Muscle layer of duodenum (tissue), 2 donors: ENCODE results near the gene PLEKHM3.
"Not testable (repeated sequence)": the region's sequence is repeated elsewhere in the genome, so short reads cannot be mapped to it uniquely, and the experiment has no call there.

Experiments
- H3K27ac ChIP-seq: one replicate; pipeline ENCODE4 v1.7.0; 2013; ENCODE audit warnings: mild to moderate bottlenecking, low read length
- H3K27me3 ChIP-seq: one replicate; pipeline ENCODE4 v1.7.0; 2013; ENCODE audit warnings: low read depth, mild to moderate bottlenecking, control low read depth, low read length
- H3K36me3 ChIP-seq, 2 donors: one replicate each; pipeline ENCODE4 v1.7.0; 2013; ENCODE audit warnings: low read length in 2 of 2, control low read depth in 1 of 2, mild to moderate bottlenecking in 1 of 2; ENCODE audit not compliant: insufficient read depth in 2 of 2, control insufficient read depth in 1 of 2
- H3K4me1 ChIP-seq, 2 donors: one replicate each; pipeline ENCODE4 v1.7.0; 2013; ENCODE audit warnings: low read length in 2 of 2, mild to moderate bottlenecking in 2 of 2, control low read depth in 1 of 2, moderate library complexity in 1 of 2; ENCODE audit not compliant: insufficient read depth in 2 of 2, control insufficient read depth in 1 of 2
- H3K4me3 ChIP-seq, 2 donors: one replicate each; pipeline ENCODE4 v1.7.0; 2013; ENCODE audit warnings: low read length in 2 of 2, low read depth in 1 of 2, mild to moderate bottlenecking in 1 of 2
- H3K9me3 ChIP-seq, 2 donors: one replicate each; pipeline ENCODE4 v1.7.0; 2013; ENCODE audit warnings: low read length in 2 of 2, control low read depth in 1 of 2, mild to moderate bottlenecking in 1 of 2; ENCODE audit not compliant: control insufficient read depth in 1 of 2
- donor health status: healthy.

Gene PLEKHM3

DNA sequence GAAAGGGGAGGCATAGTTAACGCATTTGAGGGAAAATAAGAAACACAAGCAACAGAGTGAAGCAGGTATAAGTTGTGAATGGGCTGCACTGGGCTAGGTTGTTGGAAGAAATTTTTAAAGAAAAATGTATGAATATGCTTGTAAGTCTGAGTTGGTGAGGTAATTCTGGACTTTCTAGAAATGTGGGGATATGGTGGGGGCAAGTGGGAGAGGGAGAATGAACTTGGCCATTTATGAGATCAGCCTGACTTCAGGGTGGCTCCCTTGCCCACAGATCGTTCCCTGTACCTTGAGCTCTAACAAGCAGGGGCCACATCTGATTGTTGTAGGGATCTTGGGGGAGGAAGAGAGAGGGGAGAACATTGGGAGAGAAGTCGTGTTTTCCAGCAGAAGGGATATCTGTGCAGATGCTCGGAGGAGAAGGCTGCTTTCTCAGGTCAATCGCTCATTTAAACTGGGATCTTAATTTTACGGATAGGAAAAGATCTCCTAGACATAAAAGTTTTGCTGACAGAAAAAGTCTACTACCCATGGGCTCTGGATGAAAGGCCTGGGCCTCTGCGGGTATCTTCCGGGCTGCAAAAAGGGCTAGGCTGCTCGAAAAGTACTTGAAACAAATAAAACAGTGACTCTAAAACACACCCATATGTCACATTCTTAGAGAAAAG, 213.1 kb downstream of the PLEKHM3 start:
- Histone ChIP-seq H3K27me3 (no peaks in the 10 kb centered on the region), H3K27ac (no peak overlapping the region), H3K4me1 (no peaks in the 10 kb centered on the region), H3K4me3 (no peak overlapping the region), H3K36me3 (no peaks in the 10 kb centered on the region), H3K9me3 (no peaks in the 10 kb centered on the region)

- not testable (repeated sequence) for H3K27me3 ChIP-seq, H3K4me3 ChIP-seq, H3K27ac ChIP-seq, H3K36me3 ChIP-seq, H3K4me1 ChIP-seq, H3K9me3 ChIP-seq
Measured at GRCh38 chr2:207811658-207812057, 213.7 kb downstream of the PLEKHM3 start.

DNA sequence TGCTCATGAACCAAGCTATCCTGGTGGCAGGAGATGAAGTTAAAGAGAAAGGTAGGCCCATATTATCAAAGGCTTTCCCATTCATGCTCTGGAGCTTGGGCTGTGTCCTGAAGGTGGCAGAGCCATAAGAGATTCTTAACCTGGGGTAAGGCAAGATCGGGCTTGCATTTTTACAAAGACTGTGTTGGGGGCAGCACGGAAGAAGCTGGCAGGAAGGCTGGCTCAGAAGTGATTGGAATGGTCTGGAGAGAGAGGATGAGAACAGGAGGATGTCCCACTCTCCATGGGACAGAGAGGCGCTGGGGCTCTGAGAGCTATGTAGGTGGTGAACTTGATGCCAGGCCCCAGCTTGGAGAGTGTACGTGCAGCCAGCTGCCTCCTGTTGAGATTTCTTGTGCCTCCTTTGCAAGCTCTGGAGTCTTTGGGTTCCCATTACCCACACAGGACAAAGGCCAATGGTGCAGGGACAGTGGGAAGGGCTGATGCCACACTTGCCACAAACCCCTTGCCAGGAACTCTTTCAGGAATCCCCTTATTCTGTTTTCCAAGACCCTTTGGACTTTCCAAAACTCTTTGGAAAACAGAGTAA, 215.0 kb downstream of the PLEKHM3 start:
- Histone ChIP-seq H3K27ac (peak overlapping the region; percentile 37), H3K27me3 (no peaks in the 10 kb centered on the region), H3K4me3 (peak overlapping the region in 1 of 2 donors; percentile 49), H3K4me1 (no peaks in the 10 kb centered on the region), H3K9me3 (no peaks in the 10 kb centered on the region), H3K36me3 (no peaks in the 10 kb centered on the region)

- Histone ChIP-seq H3K4me1 (no peaks in the 10 kb centered on the region), H3K27ac (no peak overlapping the region), H3K27me3 (no peaks in the 10 kb centered on the region), H3K36me3 (no peaks in the 10 kb centered on the region), H3K4me3 (no peak overlapping the region), H3K9me3 (no peaks in the 10 kb centered on the region)
Measured at GRCh38 chr2:207808119-207808518, 217.2 kb downstream of the PLEKHM3 start.

GRCh38 chr2:207807516-207807915, 217.8 kb downstream of the PLEKHM3 start:
- Histone ChIP-seq H3K9me3 (no peaks in the 10 kb centered on the region), H3K27me3 (no peaks in the 10 kb centered on the region), H3K27ac (no peak overlapping the region)

DNA sequence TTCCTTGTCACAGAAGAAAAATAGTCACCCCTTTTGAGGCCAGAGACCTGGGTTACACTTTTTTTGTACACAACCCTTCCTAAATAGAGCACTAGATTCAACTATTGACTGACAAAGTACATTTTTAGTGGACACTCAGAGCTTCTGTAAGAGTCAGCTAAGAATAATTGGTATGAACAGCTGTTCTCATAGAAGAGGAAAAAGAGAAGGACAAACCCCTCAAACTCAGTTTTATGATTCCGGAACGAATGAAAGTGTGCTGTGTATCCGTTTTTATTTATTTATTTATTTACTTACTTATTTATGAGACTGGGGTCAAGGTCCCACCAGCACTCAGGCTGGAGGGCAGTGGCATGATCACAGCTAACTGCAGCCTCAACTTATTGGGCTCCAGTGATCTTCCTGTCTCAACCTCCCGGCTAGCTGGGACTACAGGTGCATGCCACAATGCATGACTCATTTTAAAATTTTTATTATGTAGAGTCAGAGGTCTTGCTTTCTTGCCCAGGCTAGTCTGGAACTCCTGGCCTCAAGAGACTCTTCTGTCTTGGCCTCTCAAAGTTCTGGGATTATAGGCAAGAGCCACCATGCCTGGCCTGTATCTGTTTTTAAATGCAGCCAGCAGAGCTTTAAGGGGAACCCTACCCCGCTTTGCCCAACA, 219.6 kb downstream of the PLEKHM3 start:
- no peaks in the 10 kb centered on the region for H3K27me3 ChIP-seq
- no peaks in the 10 kb centered on the region for H3K36me3 ChIP-seq
- H3K4me1 ChIP-seq: no peaks in the 10 kb centered on the region
- no peak overlapping the region for H3K27ac ChIP-seq
- H3K4me3 ChIP-seq: no peak overlapping the region
- no peaks in the 10 kb centered on the region for H3K9me3 ChIP-seq

More at GRCh38 chr2:207807516-207807915, 217.8 kb downstream of the PLEKHM3 start:
- Histone ChIP-seq H3K4me3 (no peak overlapping the region), H3K36me3 (no peaks in the 10 kb centered on the region), H3K4me1 (no peaks in the 10 kb centered on the region)

- Histone ChIP-seq H3K27me3 (no peaks in the 10 kb centered on the region), H3K4me3 (no peak overlapping the region), H3K36me3 (no peaks in the 10 kb centered on the region), H3K27ac (no peak overlapping the region), H3K4me1 (no peaks in the 10 kb centered on the region), H3K9me3 (no peaks in the 10 kb centered on the region)
Measured at GRCh38 chr2:207802650-207803049, 222.7 kb downstream of the PLEKHM3 start.

GRCh38 chr2:207801259-207801658, 224.1 kb downstream of the PLEKHM3 start:
- no peaks in the 10 kb centered on the region for H3K9me3 ChIP-seq
- peaks cover 7% of the 10 kb centered on the region in 2 donors for H3K4me1 ChIP-seq
- H3K4me3 ChIP-seq: no peak overlapping the region
- H3K36me3 ChIP-seq: no peaks in the 10 kb centered on the region
- no peak overlapping the region for H3K27ac ChIP-seq
- H3K27me3 ChIP-seq: no peaks in the 10 kb centered on the region

DNA sequence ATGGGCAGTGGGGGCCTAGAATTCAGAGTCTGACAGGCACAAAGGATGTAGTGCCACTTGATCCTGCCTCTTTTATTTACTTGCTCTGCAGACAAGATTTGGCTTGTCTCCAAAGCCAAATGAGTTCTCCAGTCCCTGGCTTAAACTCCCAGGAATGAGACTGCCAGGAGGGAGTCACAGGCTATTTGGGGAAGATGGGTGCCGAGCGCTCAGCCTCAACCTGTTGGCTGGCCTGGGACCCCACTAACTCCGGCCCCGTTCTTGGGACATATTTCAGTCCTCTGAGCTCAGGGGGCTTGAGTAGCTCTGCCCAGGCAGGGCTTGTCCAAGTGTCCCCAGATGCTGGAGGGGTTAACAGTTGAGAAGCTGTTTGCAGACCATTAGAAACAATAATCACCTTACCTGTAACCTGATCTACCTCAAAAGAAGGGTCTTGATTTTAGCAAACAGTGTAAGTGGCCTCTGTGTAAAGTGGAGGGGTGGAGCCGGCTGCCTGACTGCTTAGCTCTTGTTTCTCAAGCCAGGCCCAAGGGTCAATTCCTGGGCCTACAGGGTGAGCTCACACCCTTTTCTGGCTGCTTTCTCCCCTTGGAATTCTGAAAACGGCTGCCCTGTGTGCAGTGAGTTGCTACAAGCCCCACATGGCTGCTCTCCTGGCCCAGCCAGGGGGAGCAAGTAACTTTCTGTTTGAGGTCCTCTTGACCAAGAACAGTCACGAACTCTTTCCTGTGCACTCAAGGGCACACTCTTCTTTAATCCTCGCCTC, 228.6 kb downstream of the PLEKHM3 start:
- Histone ChIP-seq H3K9me3 (no peaks in the 10 kb centered on the region), H3K36me3 (no peaks in the 10 kb centered on the region), H3K4me1 (peaks cover 7 to 11% of the 10 kb centered on the region in 2 donors), H3K27ac (no peak overlapping the region), H3K4me3 (no peak overlapping the region), H3K27me3 (no peaks in the 10 kb centered on the region)

GRCh38 chr2:207792244-207792785, 233.0 kb downstream of the PLEKHM3 start:
- Histone ChIP-seq H3K4me1 (peaks cover 7 to 11% of the 10 kb centered on the region in 2 donors), H3K36me3 (no peaks in the 10 kb centered on the region), H3K27me3 (no peaks in the 10 kb centered on the region), H3K4me3 (no peak overlapping the region), H3K27ac (peak overlapping the region; percentile 69), H3K9me3 (no peaks in the 10 kb centered on the region)
